ENCODE data around the gene CRIP2. TPM values are rescaled to one million over a fixed set of nuclear protein-coding genes. Genes with fewer than 3 reads are reported as not detected.
A peak's percentile ranks its signal among the peaks of the same experiment; 100 is the strongest.

The CRIP2 gene
- total RNA-seq, 2 donors from 2014 or later = 65.9 to 96.6 TPM

DNA sequence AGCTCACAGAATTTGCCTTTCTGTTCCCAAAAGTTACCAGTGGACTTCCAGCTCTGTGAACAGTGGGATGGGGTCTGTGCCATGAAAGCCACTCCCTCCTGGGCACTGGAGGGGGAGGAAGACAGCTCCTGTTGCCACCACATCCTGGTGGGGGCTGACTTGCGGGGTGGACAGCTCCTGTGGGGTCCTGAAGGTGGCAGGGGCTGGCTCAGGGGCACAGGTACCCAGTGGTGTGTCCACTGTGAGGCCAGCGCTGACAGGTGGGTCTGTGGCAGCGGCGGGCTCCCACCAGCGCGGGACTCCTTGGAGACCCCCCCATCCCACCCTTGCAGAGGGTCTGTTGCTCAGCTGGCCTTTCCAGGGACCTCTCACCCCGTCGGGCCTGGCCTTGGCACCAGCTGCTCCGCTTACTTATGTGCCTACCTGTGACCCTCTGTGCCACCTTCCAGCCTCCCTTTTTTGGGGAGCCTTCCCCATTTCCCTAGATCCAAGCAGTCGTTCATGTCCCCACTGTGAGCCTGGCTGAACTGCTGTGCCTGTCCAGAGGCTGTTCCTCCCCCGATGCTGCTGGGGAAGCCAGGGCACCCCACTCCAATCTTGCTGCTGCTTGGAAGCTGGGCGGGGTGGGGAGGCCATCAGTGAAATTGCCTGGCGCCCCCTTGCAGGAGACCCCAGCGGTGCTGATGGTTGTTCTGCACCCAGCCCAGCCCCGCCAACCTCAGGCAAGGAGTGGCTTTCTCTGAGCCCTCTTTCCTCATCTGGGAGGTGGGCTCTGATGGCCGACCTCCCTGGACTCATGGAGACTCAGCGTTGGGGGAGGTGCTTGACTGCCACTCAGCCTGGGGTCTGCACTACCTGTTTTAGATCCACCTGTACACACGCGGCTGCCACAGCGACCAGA lies 18.6 kb downstream of the CRIP2 start:
- Histone ChIP-seq H3K27ac (no peak overlapping the region), H3K36me3 (replicated peaks in 1 of 2; ENCODE audit: insufficient read depth in 1 of 2, low read depth in 2 of 2) (no peaks in the 10 kb centered on the region), H3K27me3 (no peaks in the 10 kb centered on the region), H3K4me3 (no peak overlapping the region), H3K9me3 (no peaks in the 10 kb centered on the region), H3K4me1 (peaks cover 26% of the 10 kb centered on the region)
- DNase-seq = peak in 2 of 4 donors; percentile 7 to 21
- WGBS, 2 donors = 80 to 82% methylated on average over 17 to 20 of the region's 20 CpGs
- intact Hi-C loops (cut with DNase I) = no loop called here
- TF ChIP-seq POLR2A (IDR thresholded peaks at IDR 0.05) = no peak
- TF ChIP-seq, protein P1, sequence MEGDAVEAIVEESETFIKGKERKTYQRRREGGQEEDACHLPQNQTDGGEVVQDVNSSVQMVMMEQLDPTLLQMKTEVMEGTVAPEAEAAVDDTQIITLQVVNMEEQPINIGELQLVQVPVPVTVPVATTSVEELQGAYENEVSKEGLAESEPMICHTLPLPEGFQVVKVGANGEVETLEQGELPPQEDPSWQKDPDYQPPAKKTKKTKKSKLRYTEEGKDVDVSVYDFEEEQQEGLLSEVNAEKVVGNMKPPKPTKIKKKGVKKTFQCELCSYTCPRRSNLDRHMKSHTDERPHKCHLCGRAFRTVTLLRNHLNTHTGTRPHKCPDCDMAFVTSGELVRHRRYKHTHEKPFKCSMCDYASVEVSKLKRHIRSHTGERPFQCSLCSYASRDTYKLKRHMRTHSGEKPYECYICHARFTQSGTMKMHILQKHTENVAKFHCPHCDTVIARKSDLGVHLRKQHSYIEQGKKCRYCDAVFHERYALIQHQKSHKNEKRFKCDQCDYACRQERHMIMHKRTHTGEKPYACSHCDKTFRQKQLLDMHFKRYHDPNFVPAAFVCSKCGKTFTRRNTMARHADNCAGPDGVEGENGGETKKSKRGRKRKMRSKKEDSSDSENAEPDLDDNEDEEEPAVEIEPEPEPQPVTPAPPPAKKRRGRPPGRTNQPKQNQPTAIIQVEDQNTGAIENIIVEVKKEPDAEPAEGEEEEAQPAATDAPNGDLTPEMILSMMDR (IDR thresholded peaks at IDR 0.05) = no peak
- no peak for ATAC-seq

DNA sequence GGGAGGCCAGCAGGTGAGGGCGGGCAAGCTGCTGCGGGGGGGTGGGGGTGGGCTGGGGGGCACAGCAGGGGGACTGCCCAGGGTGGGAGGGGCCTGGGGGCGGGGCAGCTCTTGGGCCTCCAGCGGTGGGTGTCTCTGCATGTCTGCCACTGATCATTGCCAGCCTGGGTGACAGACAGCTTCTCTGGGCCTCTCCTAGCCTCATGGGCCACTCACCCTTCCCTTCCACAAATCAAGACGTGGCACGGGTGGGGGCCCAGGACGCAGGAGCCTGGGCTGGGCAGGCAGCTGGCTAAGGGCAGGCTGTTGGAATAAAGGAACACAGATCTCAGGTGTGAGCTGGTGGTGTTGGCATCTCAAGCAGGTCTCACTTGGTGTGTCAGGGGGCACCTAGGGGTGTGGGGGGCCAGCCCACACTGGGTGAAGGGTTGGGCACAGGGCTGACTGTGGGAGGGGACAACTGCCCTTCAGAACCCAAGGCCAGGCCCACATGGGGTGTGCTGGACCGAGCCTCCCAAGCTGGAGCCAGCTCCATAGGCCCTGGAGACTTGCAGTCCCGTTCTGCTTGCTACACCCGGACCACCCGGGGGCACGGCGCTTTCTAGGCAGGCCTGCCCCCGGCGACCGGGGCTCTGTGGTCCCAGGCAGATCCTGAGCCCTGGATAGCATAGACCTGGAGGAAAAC lies 19.4 kb downstream of the CRIP2 start:
- Histone ChIP-seq H3K9me3 (no peaks in the 10 kb centered on the region), H3K27me3 (no peaks in the 10 kb centered on the region), H3K27ac (no peak overlapping the region), H3K36me3 (replicated peaks in 1 of 2; ENCODE audit: insufficient read depth in 1 of 2, low read depth in 2 of 2) (no peaks in the 10 kb centered on the region), H3K4me1 (peaks cover 19% of the 10 kb centered on the region), H3K4me3 (no peak overlapping the region)
- intact Hi-C loops (cut with DNase I) = no loop called here
- TF ChIP-seq POLR2A (IDR thresholded peaks at IDR 0.05) = no peak
- DNase-seq (no peak), ATAC-seq (no peak)
- WGBS, 2 donors = 60 to 85% methylated on average over 2 to 15 of the region's 16 CpGs

DNA sequence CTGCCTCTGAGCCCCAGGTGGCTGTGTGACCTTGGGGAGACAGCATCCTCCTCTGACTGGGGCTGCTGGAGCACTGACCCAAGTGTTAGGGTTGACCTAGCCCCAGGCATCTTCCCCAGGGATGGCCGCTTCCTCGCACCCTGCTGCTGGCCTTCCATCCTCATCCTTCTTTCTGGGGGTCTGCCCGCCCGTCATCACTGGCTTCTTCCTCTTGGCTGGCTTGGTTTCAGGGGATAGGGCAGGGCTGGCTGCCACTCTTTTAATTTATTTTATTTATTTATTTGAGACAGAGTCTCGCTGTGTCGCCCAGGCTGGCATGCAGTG lies 19.9 kb downstream of the CRIP2 start:
- no peak for TF ChIP-seq POLR2A (IDR thresholded peaks at IDR 0.05)
- TF ChIP-seq, protein P1 (IDR thresholded peaks at IDR 0.05) = no peak
- Histone ChIP-seq H3K36me3 (replicated peaks in 1 of 2; ENCODE audit: insufficient read depth in 1 of 2, low read depth in 2 of 2) (no peaks in the 10 kb centered on the region), H3K9me3 (no peaks in the 10 kb centered on the region), H3K27me3 (no peaks in the 10 kb centered on the region), H3K4me3 (no peak overlapping the region), H3K27ac (no peak overlapping the region), H3K4me1 (peaks cover 14% of the 10 kb centered on the region)
- no peak for ATAC-seq
- intact Hi-C loops (cut with DNase I) = no loop called here
- DNase-seq = no peak
- 90 to 92% methylated on average over 6 of the region's 6 CpGs for WGBS, 2 donors

DNA sequence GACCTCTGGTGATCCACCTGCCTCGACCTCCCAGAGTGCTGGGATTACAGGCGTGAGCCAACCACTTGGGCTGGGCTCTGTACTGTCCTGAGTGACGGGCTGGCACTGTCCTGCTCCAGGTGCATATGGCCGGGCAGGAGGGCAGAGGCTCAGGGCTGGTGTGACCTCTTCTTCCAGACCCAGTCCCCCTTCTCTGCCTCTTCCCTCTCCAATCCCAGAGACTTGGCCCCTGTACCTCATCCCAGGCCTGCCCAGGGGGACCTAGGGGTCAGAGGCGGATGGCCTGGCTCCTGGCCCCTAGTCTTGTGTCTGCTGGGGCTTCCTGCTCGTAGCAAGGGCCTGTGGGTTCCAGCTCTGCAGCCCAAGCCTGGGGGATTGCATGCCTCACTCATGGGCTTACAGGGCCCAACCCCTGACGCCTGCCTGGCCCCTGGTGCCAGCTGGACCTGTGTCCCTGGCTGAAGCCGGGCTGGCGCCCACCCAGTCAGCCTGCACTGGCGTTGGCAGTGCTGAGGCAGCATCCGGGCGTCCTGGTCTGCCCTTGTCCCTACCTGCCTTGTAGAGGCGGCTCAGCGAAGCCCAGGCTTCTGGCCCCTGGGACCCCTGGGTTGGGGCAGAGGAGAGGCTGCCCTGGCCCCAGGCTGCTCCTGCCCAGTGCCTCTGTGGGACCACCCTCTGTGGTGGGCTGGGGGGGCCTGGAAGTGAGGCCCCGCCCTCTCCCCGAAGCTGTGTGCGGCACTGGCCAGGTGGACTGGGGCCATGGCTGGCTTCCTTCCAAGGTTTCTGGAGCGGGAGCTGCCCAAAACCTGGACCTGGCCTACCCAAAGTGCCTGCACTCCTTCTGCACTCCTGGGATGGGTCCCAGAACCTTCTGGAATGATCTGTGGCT lies 20.7 kb downstream of the CRIP2 start:
- Histone ChIP-seq H3K4me1 (peaks cover 14% of the 10 kb centered on the region), H3K27me3 (no peaks in the 10 kb centered on the region), H3K27ac (no peak overlapping the region), H3K36me3 (replicated peaks in 1 of 2; ENCODE audit: insufficient read depth in 1 of 2, low read depth in 2 of 2) (no peaks in the 10 kb centered on the region), H3K9me3 (no peaks in the 10 kb centered on the region), H3K4me3 (no peak overlapping the region)
- peak in 1 of 4 donors; percentile 14 for DNase-seq
- WGBS, 2 donors = 64 to 82% methylated on average over 6 to 17 of the region's 18 CpGs
- no peak for ATAC-seq
- intact Hi-C loops (cut with DNase I) = no loop called here
- TF ChIP-seq, protein P1 (IDR thresholded peaks at IDR 0.05) = no peak
- no peak for TF ChIP-seq POLR2A (IDR thresholded peaks at IDR 0.05)

Data from body of pancreas (tissue), 4 donors.